Stimulated activated CD4-positive, alpha-beta T cell treated with anti-CD3 and anti-CD28 coated beads, Interleukin-15, amount 100 ng/mL, for 1 hour (primary cell): Measurements from ENCODE around the gene YPEL5.
A peak's percentile ranks its signal among the peaks of the same experiment; 100 is the strongest.

Experiments used
- DNase-seq, 2 donors: peaks; one replicate each; pipeline ENCODE4 v3.0.0-alpha.2; 2020; ENCODE audit warnings: low read depth in 1 of 2, low spot score in 1 of 2

Gene YPEL5

GRCh38 chr2:30164131-30164925 lies 17.5 kb downstream of the YPEL5 start:
- DNase-seq, result no peak

GRCh38 chr2:30165050-30165520 lies 18.3 kb downstream of the YPEL5 start:
- DNase-seq, result peak; percentile 3 to 20

GRCh38 chr2:30165617-30166016 lies 18.8 kb downstream of the YPEL5 start:
- no peak for DNase-seq

- no peak for DNase-seq
These were observed 25.8 kb downstream of the YPEL5 start for GRCh38 chr2:30172627-30173026.

- DNase-seq, result no peak
These were observed 30.6 kb downstream of the YPEL5 start for GRCh38 chr2:30177440-30177839.

GRCh38 chr2:30177956-30178355 lies 31.1 kb downstream of the YPEL5 start:
- no peak for DNase-seq

- no peak for DNase-seq
These were observed 32.0 kb downstream of the YPEL5 start for GRCh38 chr2:30178618-30179434.

GRCh38 chr2:30179536-30179935 lies 32.7 kb downstream of the YPEL5 start:
- DNase-seq, result no peak

- DNase-seq, result no peak
These were observed 33.4 kb downstream of the YPEL5 start for GRCh38 chr2:30180226-30180625.

- DNase-seq, result no peak
These were observed 34.4 kb downstream of the YPEL5 start for GRCh38 chr2:30181176-30181575.

- DNase-seq, result no peak
These were observed 37.2 kb downstream of the YPEL5 start for GRCh38 chr2:30184035-30184434.

- DNase-seq, result no peak
These were observed 38.4 kb downstream of the YPEL5 start for GRCh38 chr2:30185178-30185577.

- no peak for DNase-seq
These were observed 41.5 kb downstream of the YPEL5 start for GRCh38 chr2:30188292-30188691.

- DNase-seq, result no peak
These were observed 43.8 kb downstream of the YPEL5 start for GRCh38 chr2:30190637-30191036.

- DNase-seq, result no peak
These were observed 44.3 kb downstream of the YPEL5 start for GRCh38 chr2:30191107-30191506.

GRCh38 chr2:30191819-30192271 lies 45.0 kb downstream of the YPEL5 start:
- DNase-seq, result no peak

GRCh38 chr2:30192314-30192713 lies 45.5 kb downstream of the YPEL5 start:
- DNase-seq, result no peak

GRCh38 chr2:30193104-30193681 lies 46.4 kb downstream of the YPEL5 start:
- DNase-seq, result no peak

GRCh38 chr2:30194421-30194820 lies 47.6 kb downstream of the YPEL5 start:
- DNase-seq, result no peak

GRCh38 chr2:30195016-30195415 lies 48.2 kb downstream of the YPEL5 start:
- DNase-seq, result no peak

- DNase-seq, result no peak
These were observed 50.9 kb downstream of the YPEL5 start for GRCh38 chr2:30197570-30198192.
